Mesothelial cell of epicardium (in vitro differentiated cells): ENCODE results near the gene PLEKHA5. TPM values are rescaled to one million over a fixed set of nuclear protein-coding genes. Genes with fewer than 3 reads are reported as not detected.
"Not testable (repeated sequence)": the region's sequence is repeated elsewhere in the genome, so short reads cannot be mapped to it uniquely, and the experiment has no call there.

Source experiments
- DNase-seq, 2 experiments: peaks; one replicate each; pipeline ENCODE4 v3.0.0; 2021; ENCODE audit warnings: low spot score in 2 of 2; ENCODE audit not compliant: unreplicated experiment in 2 of 2
- H3K27ac Mint-ChIP-seq: 2 replicates; pipeline ENCODE4 v1.8.0; 2021; ENCODE audit warnings: mixed read lengths
- H3K27me3 Mint-ChIP-seq: 2 replicates; pipeline ENCODE4 v1.8.0; 2021; ENCODE audit warnings: low read depth, mixed read lengths
- H3K36me3 Mint-ChIP-seq: 2 replicates; pipeline ENCODE4 v1.8.0; 2021; ENCODE audit warnings: mixed read lengths
- H3K4me1 Mint-ChIP-seq: 2 replicates; pipeline ENCODE4 v1.8.0; 2021; ENCODE audit warnings: mixed read lengths
- H3K4me3 Mint-ChIP-seq: 2 replicates; pipeline ENCODE4 v1.8.0; 2021; ENCODE audit warnings: mild to moderate bottlenecking, moderate library complexity, mixed read lengths
- H3K9me3 Mint-ChIP-seq: 2 replicates; pipeline ENCODE4 v1.8.0; 2021; ENCODE audit warnings: mixed read lengths
- CTCF ChIP-seq: fragments of 200-600 bp; sonication (generic); IDR thresholded peaks from one replicate; pipeline ENCODE4 v1.5.0; 2021; ENCODE audit warnings: antibody characterized with exemption; ENCODE audit not compliant: unreplicated experiment
- total RNA-seq: library from RNA; stranded (reverse); gene quantifications from 3 replicates; pipeline ENCODE4 v1.2.1, GENCODE V29; 2021

PLEKHA5 gene
- total RNA-seq, 1 donor from 2014 or later = 52.0 TPM

- no peaks in the 10 kb centered on the region for H3K36me3 Mint-ChIP-seq
- peaks cover 10% of the 10 kb centered on the region for H3K9me3 Mint-ChIP-seq
- no peak overlapping the region for H3K27ac Mint-ChIP-seq
- TF ChIP-seq CTCF = no peak
- no peak for DNase-seq
- H3K4me1 Mint-ChIP-seq = no peaks in the 10 kb centered on the region
- no peaks in the 10 kb centered on the region for H3K27me3 Mint-ChIP-seq
- no peak overlapping the region for H3K4me3 Mint-ChIP-seq
Observed at GRCh38 chr12:19088606-19089005, 40.9 kb upstream of the PLEKHA5 start.

GRCh38 chr12:19092482-19092881 is 37.1 kb upstream of the PLEKHA5 start:
- H3K27me3 Mint-ChIP-seq, H3K4me3 Mint-ChIP-seq, H3K36me3 Mint-ChIP-seq, DNase-seq, H3K27ac Mint-ChIP-seq, H3K4me1 Mint-ChIP-seq, H3K9me3 Mint-ChIP-seq: not testable (repeated sequence)

- H3K36me3 Mint-ChIP-seq = no peaks in the 10 kb centered on the region
- H3K27ac Mint-ChIP-seq = no peak overlapping the region
- H3K9me3 Mint-ChIP-seq = peaks cover 8% of the 10 kb centered on the region
- peaks cover 7% of the 10 kb centered on the region for H3K4me1 Mint-ChIP-seq
- DNase-seq = no peak
- TF ChIP-seq CTCF = no peak
- H3K4me3 Mint-ChIP-seq = no peak overlapping the region
- no peaks in the 10 kb centered on the region for H3K27me3 Mint-ChIP-seq
Observed at GRCh38 chr12:19093218-19093617, 36.3 kb upstream of the PLEKHA5 start.

- H3K27ac Mint-ChIP-seq = no peak overlapping the region
- H3K4me3 Mint-ChIP-seq = no peak overlapping the region
- peaks cover 7% of the 10 kb centered on the region for H3K4me1 Mint-ChIP-seq
- H3K9me3 Mint-ChIP-seq = peaks cover 8% of the 10 kb centered on the region
- no peaks in the 10 kb centered on the region for H3K36me3 Mint-ChIP-seq
- DNase-seq = no peak
- no peak for TF ChIP-seq CTCF
- H3K27me3 Mint-ChIP-seq = no peaks in the 10 kb centered on the region
Observed at GRCh38 chr12:19095331-19095730, 34.2 kb upstream of the PLEKHA5 start.

- Mint-ChIP-seq H3K9me3 (peaks cover 8% of the 10 kb centered on the region), H3K27ac (no peak overlapping the region), H3K27me3 (no peaks in the 10 kb centered on the region), H3K36me3 (no peaks in the 10 kb centered on the region), H3K4me1 (peaks cover 7% of the 10 kb centered on the region), H3K4me3 (no peak overlapping the region)
- no peak for TF ChIP-seq CTCF
- DNase-seq = no peak
Observed at GRCh38 chr12:19095756-19096480, 33.6 kb upstream of the PLEKHA5 start.

- Mint-ChIP-seq H3K27me3 (no peaks in the 10 kb centered on the region), H3K4me1 (no peaks in the 10 kb centered on the region), H3K4me3 (no peak overlapping the region), H3K9me3 (no peaks in the 10 kb centered on the region), H3K36me3 (no peaks in the 10 kb centered on the region), H3K27ac (no peak overlapping the region)
- TF ChIP-seq CTCF = no peak
- no peak for DNase-seq
Observed at GRCh38 chr12:19105463-19105862, 24.1 kb upstream of the PLEKHA5 start.
